Mucosa of gallbladder (tissue), 1 donor: Measurements from ENCODE around the gene GRID2. TPM values are rescaled to one million over a fixed set of nuclear protein-coding genes. Genes with fewer than 3 reads are reported as not detected.
"Not testable (repeated sequence)": the region's sequence is repeated elsewhere in the genome, so short reads cannot be mapped to it uniquely, and the experiment has no call there.

ENCODE experiments used
- DNase-seq: peaks from one replicate; pipeline ENCODE4 v3.0.0-alpha.2; 2020; ENCODE audit warnings: low spot score
- total RNA-seq: library from RNA; stranded (reverse); gene quantifications from one replicate; pipeline ENCODE4 v1.2.1, GENCODE V29; 2021
- donor health status: DM: no; HTN: no; CAD: no.

Gene GRID2
- total RNA-seq, 1 donor from 2014 or later = 0.03 TPM

DNA sequence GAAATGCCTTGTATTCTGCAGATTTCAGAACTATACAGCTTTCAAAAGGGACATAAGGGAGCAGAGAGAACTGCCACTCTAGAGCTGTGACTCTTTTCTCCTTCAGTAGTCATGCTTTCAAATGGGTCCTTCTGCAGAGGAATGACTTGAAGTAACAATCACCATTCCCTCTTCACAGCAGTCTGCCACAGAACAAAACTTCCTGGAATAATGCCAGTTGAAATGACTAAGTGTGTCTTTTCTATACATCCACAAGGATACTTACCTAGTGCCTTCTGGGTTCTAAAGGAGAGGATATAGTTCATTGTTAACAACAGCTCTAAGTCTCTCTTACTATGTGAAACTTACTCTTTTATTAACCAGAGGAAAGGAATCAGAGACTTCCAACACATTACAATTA, 1009.4 kb downstream of the GRID2 start:
- no peak for DNase-seq

DNA sequence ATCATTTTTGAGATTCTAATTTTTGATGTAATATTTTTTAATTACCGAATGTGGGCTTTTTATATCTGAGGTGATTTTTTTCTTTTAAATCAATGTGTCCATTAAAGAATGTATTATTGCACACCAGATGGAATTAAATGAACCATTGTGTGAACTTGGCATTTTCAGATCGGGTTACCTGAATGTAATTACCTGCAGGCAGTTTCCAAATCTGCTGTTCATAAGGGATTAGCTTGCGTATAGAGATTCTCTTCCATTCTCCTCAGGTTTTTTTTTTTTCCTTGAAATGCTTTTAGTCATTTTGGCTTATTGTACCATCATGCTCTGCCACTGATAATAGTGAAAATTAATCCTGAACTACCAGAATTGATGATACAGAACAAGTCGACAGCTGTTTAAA, 1013.3 kb downstream of the GRID2 start:
- no peak for DNase-seq

- DNase-seq = no peak
These were observed 1013.8 kb downstream of the GRID2 start for GRCh38 chr4:93317561-93317960.

GRCh38 chr4:93319041-93319440, 1015.3 kb downstream of the GRID2 start:
- no peak for DNase-seq

DNA sequence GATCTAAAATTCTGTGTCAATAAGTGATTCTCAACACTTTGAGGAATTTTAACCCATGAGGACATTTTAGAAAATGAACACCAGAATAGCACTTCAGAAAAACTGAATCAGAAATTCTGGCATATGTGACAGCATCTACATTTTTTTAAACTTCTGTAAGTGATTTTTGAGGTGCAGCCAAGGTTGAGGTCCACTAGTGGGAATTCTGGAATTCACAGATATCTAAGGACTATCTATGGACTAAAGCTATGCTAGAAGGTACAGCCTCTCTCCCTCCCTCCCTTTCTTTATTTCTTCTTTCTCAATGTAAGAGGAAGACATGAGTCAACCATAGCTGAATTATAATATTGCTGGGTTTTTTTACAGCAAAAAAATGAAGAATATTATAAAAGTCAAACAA, 1016.6 kb downstream of the GRID2 start:
- no peak for DNase-seq

GRCh38 chr4:93327346-93327745, 1023.6 kb downstream of the GRID2 start:
- no peak for DNase-seq

GRCh38 chr4:93334003-93334402, 1030.2 kb downstream of the GRID2 start:
- no peak for DNase-seq

- DNase-seq = no peak
These were observed 1033.4 kb downstream of the GRID2 start for GRCh38 chr4:93337196-93337595.

- DNase-seq = no peak
These were observed 1039.0 kb downstream of the GRID2 start for GRCh38 chr4:93342738-93343137.

DNA sequence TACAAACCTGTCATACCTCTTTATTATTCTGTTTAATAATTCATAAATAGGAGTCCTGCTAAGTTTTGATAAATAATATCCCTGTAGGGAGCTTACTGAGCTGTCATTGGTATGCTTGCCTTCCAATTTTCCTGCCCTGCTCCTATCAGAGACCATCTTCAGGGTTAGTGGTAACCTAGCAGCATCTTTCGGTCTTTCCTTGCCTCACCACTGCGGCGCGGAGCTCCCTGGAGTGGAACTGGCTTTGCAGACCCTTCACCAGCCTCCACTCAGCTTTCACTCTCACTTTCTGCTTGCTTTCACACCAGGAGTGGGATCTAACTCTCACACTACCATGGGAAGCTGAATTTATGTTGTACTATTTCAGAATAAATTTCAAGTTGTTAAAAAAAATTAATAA, 1043.1 kb downstream of the GRID2 start:
- DNase-seq = no peak

- DNase-seq = no peak
These were observed 1045.1 kb downstream of the GRID2 start for GRCh38 chr4:93348896-93349295.

DNA sequence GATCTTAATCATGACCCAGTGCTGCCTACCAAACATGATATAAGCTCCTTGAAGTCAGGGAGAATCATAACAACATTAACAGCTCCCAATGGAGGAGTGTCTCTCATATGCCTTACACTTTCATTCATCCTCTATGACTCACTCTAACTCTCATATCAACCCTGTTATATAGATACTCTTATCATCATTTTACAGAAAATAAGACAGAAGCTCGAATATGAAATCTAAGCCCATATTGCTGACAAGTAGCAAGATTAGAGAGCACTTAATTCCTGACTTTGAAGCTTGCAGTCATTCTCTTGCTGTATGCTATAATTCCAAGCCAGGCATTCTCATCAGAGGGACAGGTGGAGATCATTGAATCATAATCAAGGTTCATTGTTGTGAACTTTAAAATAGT, 1048.1 kb downstream of the GRID2 start:
- no peak for DNase-seq

GRCh38 chr4:93355411-93355810, 1051.6 kb downstream of the GRID2 start:
- peak; percentile 12 for DNase-seq

DNA sequence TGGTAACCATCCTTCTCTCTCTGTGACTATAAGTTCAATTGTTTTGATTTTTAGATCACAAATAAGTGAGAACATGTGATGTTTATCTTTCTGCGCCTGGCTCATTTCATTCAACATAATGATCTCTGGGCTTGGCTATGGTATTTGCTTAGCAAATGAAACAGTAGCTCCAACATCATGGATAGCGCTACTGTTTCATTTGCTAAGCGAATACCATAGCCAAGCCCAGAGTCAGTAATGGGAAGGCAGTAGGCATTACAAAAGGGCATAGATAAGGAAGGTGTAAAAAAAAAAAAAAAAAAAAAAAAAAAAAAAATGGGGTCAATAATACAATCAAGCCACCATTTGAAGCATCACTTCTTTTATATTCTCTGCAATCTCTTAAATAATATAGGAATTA, 1055.8 kb downstream of the GRID2 start:
- peak; percentile 15 for DNase-seq

- not testable (repeated sequence) for DNase-seq
These were observed 1062.5 kb downstream of the GRID2 start for GRCh38 chr4:93366169-93366755.

DNA sequence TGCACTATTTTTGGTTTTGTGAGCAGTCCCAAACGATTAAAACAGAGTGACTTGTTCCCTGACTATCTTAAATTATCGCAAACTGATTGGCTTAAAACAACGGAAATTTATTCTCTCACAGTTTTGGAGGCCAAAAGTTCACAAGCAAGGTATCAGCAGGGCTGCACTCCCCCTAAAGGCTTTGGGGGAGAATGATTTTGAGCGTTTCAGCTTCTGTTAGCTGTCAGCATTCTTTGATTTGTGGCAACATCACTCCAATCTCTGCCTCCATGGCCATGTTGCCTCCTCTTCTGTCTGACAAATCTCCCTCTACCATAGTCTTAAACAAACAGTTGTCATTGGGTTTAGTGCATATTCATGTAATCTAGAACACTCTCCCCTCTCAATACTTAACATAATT, 1065.2 kb downstream of the GRID2 start:
- no peak for DNase-seq

- no peak for DNase-seq
These were observed 1066.5 kb downstream of the GRID2 start for GRCh38 chr4:93370256-93370655.

- no peak for DNase-seq
These were observed 1070.4 kb downstream of the GRID2 start for GRCh38 chr4:93373893-93374860.

- DNase-seq = no peak
These were observed 1080.5 kb downstream of the GRID2 start for GRCh38 chr4:93384241-93384640.

GRCh38 chr4:93384887-93385286, 1081.1 kb downstream of the GRID2 start:
- no peak for DNase-seq

DNA sequence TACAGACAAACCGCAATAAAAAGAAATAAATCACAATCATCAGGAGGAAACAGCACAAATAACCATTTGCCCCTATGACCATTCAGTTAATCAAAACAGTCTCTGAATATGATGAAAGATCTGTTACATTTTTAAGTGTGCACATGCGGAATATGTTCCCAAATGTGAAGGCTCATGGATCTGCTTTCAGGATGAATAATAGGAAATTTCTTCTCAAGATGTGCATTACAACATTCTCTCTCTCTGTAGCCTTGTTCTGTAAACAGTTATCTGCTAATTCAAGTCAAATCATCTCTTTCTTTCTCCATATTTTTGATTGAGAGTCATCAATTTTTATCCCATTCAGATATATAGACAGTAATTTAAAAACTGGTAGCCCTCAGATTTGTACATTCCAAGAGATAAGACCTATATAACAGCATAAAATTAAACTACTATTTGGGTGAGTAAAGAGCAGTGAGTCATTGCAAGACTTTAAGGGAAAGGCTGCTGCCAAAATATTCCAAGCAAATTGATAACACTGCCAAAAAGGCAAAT, 1090.8 kb downstream of the GRID2 start:
- DNase-seq = no peak

DNA sequence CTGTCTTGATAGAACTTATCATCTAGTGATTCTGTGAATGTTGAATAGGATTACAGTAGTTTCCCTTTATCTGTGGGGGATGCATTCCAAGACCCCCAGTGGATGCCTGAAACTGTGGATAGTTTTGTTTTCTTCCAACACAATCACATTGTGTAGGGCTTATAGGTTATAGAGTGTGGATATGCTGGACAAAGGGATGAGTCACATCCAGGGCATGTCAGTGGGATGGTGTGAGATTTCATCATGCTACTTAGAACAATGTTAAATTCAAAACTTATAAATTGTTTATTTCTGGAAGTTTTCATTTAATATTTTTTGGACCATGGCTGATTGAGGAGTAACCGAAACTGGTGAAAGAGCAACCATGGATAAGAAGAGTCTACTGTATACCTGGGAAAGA, 1092.5 kb downstream of the GRID2 start:
- no peak for DNase-seq

DNA sequence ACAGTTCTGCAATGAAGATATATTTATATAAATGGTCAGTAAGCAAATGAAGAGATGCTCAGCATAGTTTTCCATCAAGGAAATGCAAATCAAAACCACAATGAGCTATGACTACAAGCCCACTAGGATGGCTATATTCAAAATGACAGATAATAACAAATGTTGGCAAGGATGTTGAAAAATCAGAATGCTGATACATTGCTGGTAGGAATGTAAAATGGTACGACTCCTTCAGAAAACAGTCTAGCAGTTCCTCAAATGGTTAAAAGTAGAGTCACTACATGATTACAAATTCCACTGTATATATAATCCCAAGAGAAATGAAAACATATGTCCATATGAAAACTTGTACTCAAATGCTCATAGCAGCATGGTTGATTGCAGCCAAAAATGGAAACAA, 1099.8 kb downstream of the GRID2 start:
- no peak for DNase-seq
